NT2/D1 (cell line): Measurements from ENCODE around the gene RABGAP1.

Source experiments
- DNase-seq: peaks from one replicate; pipeline ENCODE4 v3.0.0-alpha.2; 2011; ENCODE audit warnings: low read depth, low spot score
- H3K27me3 ChIP-seq: 2 replicates; pipeline ENCODE4 v1.6.0; 2011; ENCODE audit warnings: mild to moderate bottlenecking; ENCODE audit not compliant: insufficient read length, insufficient read depth
- H3K36me3 ChIP-seq: 2 replicates; pipeline ENCODE4 v1.6.1; 2011; ENCODE audit warnings: mild to moderate bottlenecking, low read length, mixed read lengths; ENCODE audit not compliant: insufficient read depth, insufficient read length
- H3K4me1 ChIP-seq: 2 replicates; pipeline ENCODE4 v1.5.1; 2011; ENCODE audit not compliant: insufficient read depth, insufficient read length
- H3K4me3 ChIP-seq: 2 replicates; pipeline ENCODE4 v1.5.1; 2011; ENCODE audit warnings: low read depth; ENCODE audit not compliant: insufficient read length
- H3K9ac ChIP-seq: 2 replicates; pipeline ENCODE4 v1.6.0; 2011; ENCODE audit warnings: low read depth; ENCODE audit not compliant: insufficient read length
- H3K9me3 ChIP-seq: 2 replicates; pipeline ENCODE4 v1.5.1; 2011; ENCODE audit warnings: mild to moderate bottlenecking, low read length; ENCODE audit not compliant: insufficient read depth
- SUZ12 ChIP-seq: IDR thresholded peaks from 2 replicates; pipeline ENCODE4 v1.6.1; 2011; ENCODE audit not compliant: insufficient read length, insufficient read depth; ENCODE audit errors: extremely low read depth
- YY1 ChIP-seq: IDR thresholded peaks from 2 replicates; pipeline ENCODE4 v1.6.1; 2011; ENCODE audit not compliant: insufficient read length, insufficient read depth
- ZNF274 ChIP-seq: IDR thresholded peaks from 2 replicates; pipeline ENCODE4 v1.6.1; 2011; ENCODE audit warnings: mild to moderate bottlenecking, low read depth, low read length

RABGAP1 gene

DNA sequence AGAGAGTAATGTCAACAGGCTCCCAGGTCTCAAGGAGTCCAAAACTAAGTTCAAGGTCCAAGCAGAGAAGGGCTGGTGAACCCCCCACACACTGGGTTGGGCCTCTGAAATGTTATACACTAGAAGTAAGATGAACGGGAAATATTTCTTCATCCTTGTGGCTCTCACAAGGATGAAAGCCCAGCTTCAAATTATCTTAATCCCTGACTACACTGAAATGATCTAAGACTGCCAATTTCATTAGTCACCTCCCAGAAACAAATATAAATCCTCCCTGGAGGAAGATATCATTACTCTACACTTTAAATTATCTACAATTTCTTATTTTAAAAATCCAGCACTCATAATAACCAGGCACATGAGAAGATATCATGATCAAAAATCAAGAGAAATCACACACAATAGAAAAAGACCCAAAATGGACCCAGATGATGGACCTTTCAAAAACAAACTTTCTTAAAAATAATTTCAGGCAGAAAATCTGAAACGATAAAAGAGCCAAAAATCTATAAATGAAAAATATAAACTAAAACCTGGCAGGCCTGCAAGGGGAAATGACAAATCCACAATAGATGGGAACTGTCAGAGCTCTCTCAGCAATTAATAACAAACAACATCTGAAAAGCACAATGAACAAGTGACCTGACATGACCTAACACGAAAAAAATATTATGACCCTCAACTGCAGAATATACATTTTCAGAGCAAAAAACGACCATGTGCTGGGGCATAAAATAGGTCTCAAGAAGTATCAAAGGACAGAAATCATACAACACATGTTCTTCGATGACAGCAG, 210.1 kb downstream of the RABGAP1 start:
- no peaks in the 10 kb centered on the region for H3K4me1 ChIP-seq

More for the DNA sequence above, 210.1 kb downstream of the RABGAP1 start:
- H3K27me3 ChIP-seq = no peaks in the 10 kb centered on the region
- no peak overlapping the region for H3K4me3 ChIP-seq
- peaks cover 7% of the 10 kb centered on the region; the same call in 1 of the 2 replicates for H3K9me3 ChIP-seq
- no peak overlapping the region for H3K9ac ChIP-seq
- peaks cover 14% of the 10 kb centered on the region for H3K36me3 ChIP-seq
- no peak for DNase-seq
- TF ChIP-seq ZNF274 = no peak
- no peak for TF ChIP-seq YY1
- no peak for TF ChIP-seq SUZ12
